K562 (cell line): ENCODE measurements around the gene ZMYND19. TPM values are rescaled to one million over a fixed set of nuclear protein-coding genes. Genes with fewer than 3 reads are reported as not detected.

ENCODE experiments used
- ATAC-seq: fragments of 200-7000 bp; cut with Tn5 transposase; 3 replicates; pipeline ENCODE4 v1.9.1; 2020; ENCODE audit warnings: moderate library complexity
- BruUV-seq: library from RNA; stranded (reverse); fragments of 400-500 nt; replicated peaks from 2 replicates; lab custom pipeline; 2021; lab: Mats Ljungman, UMichigan
- CTCF ChIA-PET: fragments of 300-600 bp; formaldehyde crosslinking; extraction: SDS; loops from one replicate; lab custom pipeline; 2021; ENCODE audit warnings: low intra/inter-chr PET ratio; lab: Yijun Ruan, JAX
- POLR2A ChIA-PET: fragments of 300-600, 350-650 bp; sonication (Branson Sonifier 250); formaldehyde crosslinking; extraction: SDS; loops from one replicate; lab custom pipeline; 2021; ENCODE audit warnings: antibody characterized with exemption, inconsistent platforms; lab: Yijun Ruan, JAX
- DNase-seq, 4 experiments: peaks; one replicate each; pipeline versions ENCODE4 v3.0.0 to v3.0.0-alpha.2; 2011 to 2018; ENCODE audit warnings: low spot score in 3 of 4, mixed read lengths in 3 of 4; ENCODE audit errors: extremely low read depth in 1 of 4
- FAIRE-seq: peaks from 2 replicates; lab custom pipeline; 2011; peaks lifted over from hg19 to GRCh38; lab: Jason Lieb, UNC
- H2AFZ ChIP-seq: 2 replicates; pipeline ENCODE4 v1.6.0; 2011; ENCODE audit warnings: low read depth, low read length, control low read depth, inconsistent platforms
- H3K27ac ChIP-seq: fragments of 200-600 bp; 3 replicates; pipeline ENCODE4 v1.8.0; 2011; ENCODE audit warnings: low read depth, mild to moderate bottlenecking, control low read depth, inconsistent platforms, low read length, moderate library complexity, mixed read lengths; ENCODE audit errors: extremely low read depth
- H3K27me3 ChIP-seq, 2 experiments: fragments of 300-600 bp in 1 of 2; 2 replicates in 1 of 2; 3 replicates in 1 of 2; pipeline versions ENCODE4 v1.6.0 to v1.8.0; 2011; ENCODE audit warnings: inconsistent platforms in 2 of 2, low read length in 2 of 2, mild to moderate bottlenecking in 1 of 2, mixed read lengths in 1 of 2, moderate library complexity in 1 of 2; ENCODE audit not compliant: control insufficient read depth in 2 of 2, insufficient read depth in 2 of 2
- H3K36me3 ChIP-seq: fragments of 300-600 bp; 3 replicates; pipeline ENCODE4 v1.8.0; 2011; ENCODE audit warnings: mild to moderate bottlenecking, low read length, inconsistent platforms; ENCODE audit not compliant: control insufficient read depth, insufficient read depth
- H3K4me1 ChIP-seq, 2 experiments: fragments of 200-600 bp in 1 of 2; replicated peaks in 1 of 2; 2 replicates in 1 of 2; 3 replicates in 1 of 2; pipeline versions ENCODE4 v1.5.1 to v1.8.0; 2011; ENCODE audit warnings: inconsistent platforms in 2 of 2, low read length in 2 of 2, mild to moderate bottlenecking in 1 of 2, mixed read lengths in 1 of 2, moderate library complexity in 1 of 2; ENCODE audit not compliant: control insufficient read depth in 2 of 2, insufficient read depth in 2 of 2
- H3K4me2 ChIP-seq: 2 replicates; pipeline ENCODE4 v1.6.1; 2011; ENCODE audit warnings: low read length, control low read depth, inconsistent platforms, mixed read lengths; ENCODE audit not compliant: insufficient read depth
- H3K4me3 ChIP-seq: fragments of 200-600 bp; sonication (generic), shearing (Covaris generic); 2 replicates; pipeline ENCODE4 v1.5.1; 2016; ENCODE audit warnings: control low read depth, inconsistent platforms
- H3K79me2 ChIP-seq: fragments of 200-600 bp; 3 replicates; pipeline ENCODE4 v1.8.0; 2011; ENCODE audit warnings: low read length, inconsistent platforms; ENCODE audit not compliant: control insufficient read depth, insufficient read depth
- H3K9ac ChIP-seq, 2 experiments: 2 replicates each; pipeline versions ENCODE4 v1.6.0 to v1.6.1; 2011; ENCODE audit warnings: low read depth in 2 of 2, low read length in 2 of 2, control low read depth in 1 of 2, inconsistent platforms in 1 of 2, mild to moderate bottlenecking in 1 of 2, mixed read lengths in 1 of 2; ENCODE audit not compliant: insufficient read depth in 1 of 2
- H3K9me1 ChIP-seq: one replicate; pipeline ENCODE4 v1.6.0; 2011; ENCODE audit warnings: inconsistent platforms, mild to moderate bottlenecking, low read length, moderate library complexity; ENCODE audit not compliant: control insufficient read depth, insufficient read depth
- H3K9me3 ChIP-seq: replicated peaks from 2 replicates; pipeline ENCODE4 v1.5.1; 2011; ENCODE audit warnings: low read depth, low read length, inconsistent platforms; ENCODE audit not compliant: control insufficient read depth, insufficient read depth
- H4K20me1 ChIP-seq: replicated peaks from 2 replicates; pipeline ENCODE4 v1.6.1; 2011; ENCODE audit warnings: low read length, inconsistent platforms, mixed read lengths; ENCODE audit not compliant: control insufficient read depth, insufficient read depth
- ARHGAP35 ChIP-seq: fragments of 450-650 bp; IDR thresholded peaks from 2 replicates; pipeline ENCODE4 v1.6.1; 2018; ENCODE audit not compliant: partially characterized antibody
- CBFA2T3 ChIP-seq: fragments of 450-650 bp; IDR thresholded peaks from 2 replicates; pipeline ENCODE4 v1.6.1; 2017
- CCAR2 ChIP-seq: fragments of 200-400 bp; formaldehyde crosslinking; IDR thresholded peaks from 2 replicates; pipeline ENCODE4 v1.6.1; 2017; ENCODE audit warnings: mild to moderate bottlenecking, low read depth, low read length
- DPF2 ChIP-seq: fragments of 450-650 bp; IDR thresholded peaks from 2 replicates; pipeline ENCODE4 v1.6.1; 2016
- EHMT2 ChIP-seq: fragments of 450-650 bp; IDR thresholded peaks from 2 replicates; pipeline ENCODE4 v1.6.1; 2018; ENCODE audit warnings: antibody characterized with exemption
- FIP1L1 ChIP-seq: fragments of 200-400 bp; formaldehyde crosslinking; IDR thresholded peaks from 2 replicates; pipeline ENCODE4 v1.6.1; 2018; ENCODE audit warnings: mild to moderate bottlenecking, low read depth, low read length; ENCODE audit not compliant: poor library complexity, severe bottlenecking
- HMGN3 ChIP-seq: IDR thresholded peaks from 2 replicates; pipeline ENCODE4 v1.6.1; 2011; ENCODE audit warnings: borderline replicate concordance, low read depth, mild to moderate bottlenecking, mixed read lengths, low read length; ENCODE audit not compliant: insufficient read length; ENCODE audit errors: extremely low read depth
- KAT2B ChIP-seq: IDR thresholded peaks from one replicate; pipeline ENCODE4 v1.6.1; 2012; ENCODE audit warnings: low read depth, mild to moderate bottlenecking, control low read depth, inconsistent platforms, low read length, moderate library complexity
- MEIS2 ChIP-seq: fragments of 450-650 bp; IDR thresholded peaks from 2 replicates; pipeline ENCODE4 v1.6.1; 2014; ENCODE audit warnings: mild to moderate bottlenecking; ENCODE audit not compliant: partially characterized antibody
- MTA2 ChIP-seq: fragments of 450-650 bp; IDR thresholded peaks from 2 replicates; pipeline ENCODE4 v1.6.1; 2016; ENCODE audit warnings: low read depth
- NFIC ChIP-seq: fragments of 450-650 bp; IDR thresholded peaks from 2 replicates; pipeline ENCODE4 v1.6.1; 2017; ENCODE audit warnings: mild to moderate bottlenecking, inconsistent platforms
- POLR2B ChIP-seq: fragments of 450-650 bp; IDR thresholded peaks from 2 replicates; pipeline ENCODE4 v1.6.1; 2018; ENCODE audit warnings: low read depth; ENCODE audit not compliant: partially characterized antibody
- RBM39 ChIP-seq: fragments of 200-400 bp; formaldehyde crosslinking; optimal IDR thresholded peaks from 2 replicates; pipeline ENCODE3; 2018; ENCODE audit warnings: low read depth, low read length
- TCF7L2 ChIP-seq: fragments of 150-350 bp; IDR thresholded peaks from 2 replicates; pipeline ENCODE4 v1.6.1; 2016; ENCODE audit warnings: low read depth, mild to moderate bottlenecking, low read length, moderate library complexity
- YBX1 ChIP-seq: fragments of 450-650 bp; IDR thresholded peaks from 2 replicates; pipeline ENCODE4 v1.7.1; 2016; ENCODE audit warnings: mild to moderate bottlenecking
- ZKSCAN1 ChIP-seq: fragments of 150-350 bp; IDR thresholded peaks from 2 replicates; pipeline ENCODE4 v1.6.1; 2016; ENCODE audit warnings: low read depth, low read length
- ZNF212 ChIP-seq: fragments of 450-650 bp; formaldehyde crosslinking; IDR thresholded peaks from 2 replicates; pipeline ENCODE4 v1.4.0; 2020; ENCODE audit warnings: mild to moderate bottlenecking
- ZNF324 ChIP-seq: fragments of 250-450 bp; sonication (Bioruptor Pico); IDR thresholded peaks from 2 replicates; pipeline ENCODE4 v1.4.0; 2020; ENCODE audit warnings: mild to moderate bottlenecking
- ZNF561 ChIP-seq: fragments of 450-650 bp; formaldehyde crosslinking; conservative IDR thresholded peaks from 2 replicates; pipeline ENCODE4 v1.4.0; 2020; ENCODE audit warnings: mild to moderate bottlenecking, moderate library complexity
- ZNF696 ChIP-seq: fragments of 250-450 bp; sonication (Bioruptor Pico); conservative IDR thresholded peaks from 2 replicates; pipeline ENCODE4 v1.4.0; 2020; ENCODE audit warnings: mild to moderate bottlenecking, moderate library complexity
- WGBS: fragments of 100-300 bp; shearing (Covaris generic); methylation state at CpG from one replicate; pipeline ENCODE4 v1.1.6; 2016; ENCODE audit warnings: low coverage, mixed read lengths; ENCODE audit not compliant: insufficient coverage; ENCODE audit errors: missing lambda C conversion rate; 5-methylcytosine and 5-hydroxymethylcytosine counted together
- in situ Hi-C: fragments of 300-500 bp; cut with MboI; formaldehyde crosslinking; loops from 4 replicates; pipeline ENCODE4 v1.15.0; 2018; ENCODE audit warnings: inconsistent platforms, mixed read lengths
- intact Hi-C: fragments of 100-400 bp; cut with micrococcal nuclease; formaldehyde crosslinking; loops from 2 replicates; pipeline ENCODE4 v1.14.2; 2022
- polyA plus RNA-seq, 8 experiments: library from polyadenylated mRNA; depleted of rRNA in 4 of 8; stranded (reverse) in 5 of 8; unstranded in 3 of 8; fragments of >200 nt; fragmentation: Nextera tagmentation in 2 of 8; fragmentation: Illumina TruSeq in 1 of 8; extraction: Ambion mirVana in 2 of 8; extraction: Trizol in 1 of 8; gene quantifications; 2 replicates each; pipeline versions ENCODE4 v1.2.1 to v1.2.3, GENCODE V29; 2011 to 2014; ENCODE audit warnings: inconsistent platforms in 1 of 8, missing spikeins in 1 of 8
- total RNA-seq, 7 experiments: library from RNA; depleted of rRNA in 6 of 7; stranded (reverse); fragments of >200 nt in 6 of 7; fragmentation: Illumina TruSeq in 2 of 7; extraction: Trizol in 2 of 7; gene quantifications; 2 replicates each; pipeline versions ENCODE4 v1.2.1 to v1.2.3, GENCODE V29; 2011 to 2021; ENCODE audit warnings: low replicate concordance in 1 of 7
- TF ChIP-seq, protein P1 (sequence below): fragments of 250-450 bp; sonication (Bioruptor Pico); IDR thresholded peaks from 2 replicates; pipeline ENCODE4 v1.4.0; 2020; ENCODE audit warnings: mild to moderate bottlenecking, moderate library complexity

The ZMYND19 gene
- total and polyA plus RNA-seq, 9 of the 15 experiments (the other 6 are each of a cell fraction or from before 2014, with no cell fraction given), result 1.0 to 86.7 (median 44.0) TPM

DNA sequence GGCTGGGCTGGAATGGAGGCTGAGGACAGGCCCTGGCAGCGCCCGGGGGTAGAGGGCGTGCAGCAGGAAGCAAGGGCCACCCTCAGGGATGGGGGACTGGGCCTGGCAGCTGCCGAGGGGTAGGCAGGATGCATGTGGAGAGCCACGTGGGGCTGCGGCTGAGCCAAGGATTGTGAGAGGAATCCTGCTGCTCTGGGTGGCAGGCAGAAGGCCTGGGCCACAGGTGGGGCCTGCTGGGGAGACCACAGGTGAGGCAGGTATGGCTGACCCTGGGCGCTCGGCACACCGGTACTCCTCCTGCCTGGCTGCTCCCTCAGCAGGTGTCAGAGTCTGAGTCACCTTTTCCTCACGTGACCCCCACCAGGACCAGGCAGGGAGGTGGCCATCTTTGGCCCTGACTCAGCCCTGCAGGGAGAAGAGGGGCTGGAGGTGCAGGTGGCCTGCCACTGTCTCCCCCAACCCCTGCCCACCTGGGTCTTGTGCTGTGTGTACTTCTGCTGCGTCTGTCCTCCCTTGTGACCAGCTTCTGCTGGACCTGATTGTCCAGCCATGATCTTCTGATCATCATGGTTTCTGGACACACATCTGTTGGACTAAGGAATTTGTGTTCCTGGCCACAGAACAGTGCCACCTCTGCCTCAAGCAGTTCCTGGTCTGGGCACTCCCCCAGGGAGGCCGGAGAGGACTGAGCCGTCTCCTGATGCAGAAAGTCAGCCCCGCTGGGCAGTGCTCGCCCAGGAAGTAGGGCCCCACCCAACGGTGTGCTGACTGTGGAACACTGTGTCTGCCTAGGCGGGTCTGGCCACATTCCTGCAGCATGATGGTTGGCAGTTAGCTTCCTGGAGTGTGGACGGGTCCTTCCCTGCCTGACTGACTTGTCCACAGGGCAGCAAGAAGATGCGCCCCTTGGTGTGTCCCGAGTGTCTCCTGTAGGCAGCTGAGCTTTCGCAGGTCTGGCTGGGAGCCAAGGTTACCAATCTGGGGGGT lies 21.6 kb upstream of the ZMYND19 start:
- ATAC-seq (peak; percentile 60), FAIRE-seq (peak; percentile 56), DNase-seq (peak; percentile 42 to 48 (median 44))
- no peaks in the 10 kb centered on the region for H3K27me3 ChIP-seq
- H3K79me2 ChIP-seq, result peaks cover 15% of the 10 kb centered on the region
- peaks cover 38% of the 10 kb centered on the region; the same call in 2 of the 3 replicates for H3K36me3 ChIP-seq
- peaks cover 6% of the 10 kb centered on the region for H3K9me1 ChIP-seq
- H3K4me3 ChIP-seq, result no peak overlapping the region
- no peak overlapping the region for H2AFZ ChIP-seq
- in situ Hi-C loops, result no loop called here
- peak overlapping the region; percentile 51; the same call in 2 of the 3 replicates for H3K27ac ChIP-seq
- ChIA-PET CTCF (no interaction called here), POLR2A (interaction anchor here (0.9 kb wide), 1 partner anchor 8 kb away, joined by 3 read pairs; the partner anchor contains the start of gene EHMT1)
- peaks cover 3% of the 10 kb centered on the region; the same call in 1 of the 2 replicates for H4K20me1 ChIP-seq
- no TSS peak for BruUV-seq
- WGBS, result 38% methylated on average over 21 of the region's 21 CpGs
- no peaks in the 10 kb centered on the region for H3K9me3 ChIP-seq
- peak overlapping the region; percentile 32 to 81; a peak in 3 of 4 replicates for H3K9ac ChIP-seq
- H3K4me1 ChIP-seq, result peaks cover 18 to 59% of the 10 kb centered on the region in 2 experiments; a peak in 4 of 5 replicates
- intact Hi-C loops, result no loop called here
- H3K4me2 ChIP-seq, result peak overlapping the region; percentile 28; the same call in 1 of the 2 replicates
- no peak for TF ChIP-seq TCF7L2
- no peak for TF ChIP-seq ZNF696 (CRISPR knock-in tag)
- no peak for TF ChIP-seq ZNF561
- no peak for TF ChIP-seq RBM39
- TF ChIP-seq FIP1L1, result no peak
- TF ChIP-seq DPF2, result no peak
- TF ChIP-seq ZNF212, result no peak
- TF ChIP-seq NFIC, result peak; percentile 88
- TF ChIP-seq EHMT2, result no peak
- TF ChIP-seq ARHGAP35, result no peak
- peak; percentile 11; the same call in 1 of the 2 replicates for TF ChIP-seq CBFA2T3
- no peak for TF ChIP-seq KAT2B
- no peak for TF ChIP-seq MTA2
- TF ChIP-seq, protein P1, sequence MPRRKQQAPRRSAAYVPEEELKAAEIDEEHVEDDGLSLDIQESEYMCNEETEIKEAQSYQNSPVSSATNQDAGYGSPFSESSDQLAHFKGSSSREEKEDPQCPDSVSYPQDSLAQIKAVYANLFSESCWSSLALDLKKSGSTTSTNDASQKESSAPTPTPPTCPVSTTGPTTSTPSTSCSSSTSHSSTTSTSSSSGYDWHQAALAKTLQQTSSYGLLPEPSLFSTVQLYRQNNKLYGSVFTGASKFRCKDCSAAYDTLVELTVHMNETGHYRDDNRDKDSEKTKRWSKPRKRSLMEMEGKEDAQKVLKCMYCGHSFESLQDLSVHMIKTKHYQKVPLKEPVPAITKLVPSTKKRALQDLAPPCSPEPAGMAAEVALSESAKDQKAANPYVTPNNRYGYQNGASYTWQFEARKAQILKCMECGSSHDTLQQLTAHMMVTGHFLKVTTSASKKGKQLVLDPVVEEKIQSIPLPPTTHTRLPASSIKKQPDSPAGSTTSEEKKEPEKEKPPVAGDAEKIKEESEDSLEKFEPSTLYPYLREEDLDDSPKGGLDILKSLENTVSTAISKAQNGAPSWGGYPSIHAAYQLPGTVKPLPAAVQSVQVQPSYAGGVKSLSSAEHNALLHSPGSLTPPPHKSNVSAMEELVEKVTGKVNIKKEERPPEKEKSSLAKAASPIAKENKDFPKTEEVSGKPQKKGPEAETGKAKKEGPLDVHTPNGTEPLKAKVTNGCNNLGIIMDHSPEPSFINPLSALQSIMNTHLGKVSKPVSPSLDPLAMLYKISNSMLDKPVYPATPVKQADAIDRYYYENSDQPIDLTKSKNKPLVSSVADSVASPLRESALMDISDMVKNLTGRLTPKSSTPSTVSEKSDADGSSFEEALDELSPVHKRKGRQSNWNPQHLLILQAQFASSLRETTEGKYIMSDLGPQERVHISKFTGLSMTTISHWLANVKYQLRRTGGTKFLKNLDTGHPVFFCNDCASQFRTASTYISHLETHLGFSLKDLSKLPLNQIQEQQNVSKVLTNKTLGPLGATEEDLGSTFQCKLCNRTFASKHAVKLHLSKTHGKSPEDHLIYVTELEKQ (CRISPR knock-in tag), result no peak
- TF ChIP-seq ZKSCAN1, result no peak
- no peak for TF ChIP-seq HMGN3
- TF ChIP-seq ZNF324 (CRISPR knock-in tag), result no peak
- TF ChIP-seq CCAR2, result no peak
- TF ChIP-seq YBX1, result no peak
- no peak for TF ChIP-seq MEIS2
- no peak for TF ChIP-seq POLR2B
